NCI-H1092 (cell line): ENCODE results near the gene CLCA4.
"Not testable (repeated sequence)": the region's sequence is repeated elsewhere in the genome, so short reads cannot be mapped to it uniquely, and the experiment has no call there.

Source experiments
- DNase-seq: peaks from one replicate; lab custom pipeline; 2025; lab: John Stamatoyannopoulos, UW

CLCA4 gene, protein sequence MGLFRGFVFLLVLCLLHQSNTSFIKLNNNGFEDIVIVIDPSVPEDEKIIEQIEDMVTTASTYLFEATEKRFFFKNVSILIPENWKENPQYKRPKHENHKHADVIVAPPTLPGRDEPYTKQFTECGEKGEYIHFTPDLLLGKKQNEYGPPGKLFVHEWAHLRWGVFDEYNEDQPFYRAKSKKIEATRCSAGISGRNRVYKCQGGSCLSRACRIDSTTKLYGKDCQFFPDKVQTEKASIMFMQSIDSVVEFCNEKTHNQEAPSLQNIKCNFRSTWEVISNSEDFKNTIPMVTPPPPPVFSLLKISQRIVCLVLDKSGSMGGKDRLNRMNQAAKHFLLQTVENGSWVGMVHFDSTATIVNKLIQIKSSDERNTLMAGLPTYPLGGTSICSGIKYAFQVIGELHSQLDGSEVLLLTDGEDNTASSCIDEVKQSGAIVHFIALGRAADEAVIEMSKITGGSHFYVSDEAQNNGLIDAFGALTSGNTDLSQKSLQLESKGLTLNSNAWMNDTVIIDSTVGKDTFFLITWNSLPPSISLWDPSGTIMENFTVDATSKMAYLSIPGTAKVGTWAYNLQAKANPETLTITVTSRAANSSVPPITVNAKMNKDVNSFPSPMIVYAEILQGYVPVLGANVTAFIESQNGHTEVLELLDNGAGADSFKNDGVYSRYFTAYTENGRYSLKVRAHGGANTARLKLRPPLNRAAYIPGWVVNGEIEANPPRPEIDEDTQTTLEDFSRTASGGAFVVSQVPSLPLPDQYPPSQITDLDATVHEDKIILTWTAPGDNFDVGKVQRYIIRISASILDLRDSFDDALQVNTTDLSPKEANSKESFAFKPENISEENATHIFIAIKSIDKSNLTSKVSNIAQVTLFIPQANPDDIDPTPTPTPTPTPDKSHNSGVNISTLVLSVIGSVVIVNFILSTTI

DNA sequence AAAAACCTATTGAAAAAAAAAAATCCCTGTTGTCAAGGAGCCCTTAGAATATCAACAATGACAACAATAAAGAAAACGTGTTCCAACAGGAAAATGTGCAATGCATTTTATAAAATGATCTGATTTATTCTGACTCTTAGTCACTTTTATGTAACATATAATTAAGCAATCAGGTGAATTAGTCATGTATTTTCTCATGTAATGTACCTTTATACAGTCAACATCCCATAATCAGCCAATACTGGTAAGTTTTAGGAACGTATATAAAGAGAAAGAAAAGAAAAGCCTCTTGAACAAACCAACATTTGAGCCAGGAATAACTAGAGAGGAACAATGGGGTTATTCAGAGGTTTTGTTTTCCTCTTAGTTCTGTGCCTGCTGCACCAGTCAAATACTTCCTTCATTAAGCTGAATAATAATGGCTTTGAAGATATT, at the start of gene CLCA4:
TSS of gene CLCA4 (plus strand) at position 292 of the 435 bp plus-strand sequence. CDS start at position 334, 42 bp downstream.
- DNase-seq, result no peak

DNA sequence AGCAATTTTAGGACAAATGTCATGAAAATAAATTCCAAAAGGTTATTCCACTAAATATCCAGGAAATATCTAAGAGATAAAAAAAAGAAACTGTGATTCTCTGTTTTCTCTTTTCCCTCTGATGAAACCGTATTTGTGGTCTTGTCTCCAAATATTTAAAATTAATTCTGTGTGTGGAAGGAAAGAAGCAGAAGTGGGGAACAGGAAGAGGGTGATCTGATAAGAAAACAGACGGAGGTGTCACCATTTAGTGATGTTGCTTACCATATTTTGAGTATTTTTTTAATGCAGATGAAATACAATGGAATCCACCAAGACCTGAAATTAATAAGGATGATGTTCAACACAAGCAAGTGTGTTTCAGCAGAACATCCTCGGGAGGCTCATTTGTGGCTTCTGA, 48.6 kb upstream of the CLCA4 start:
- no peak for DNase-seq

DNA sequence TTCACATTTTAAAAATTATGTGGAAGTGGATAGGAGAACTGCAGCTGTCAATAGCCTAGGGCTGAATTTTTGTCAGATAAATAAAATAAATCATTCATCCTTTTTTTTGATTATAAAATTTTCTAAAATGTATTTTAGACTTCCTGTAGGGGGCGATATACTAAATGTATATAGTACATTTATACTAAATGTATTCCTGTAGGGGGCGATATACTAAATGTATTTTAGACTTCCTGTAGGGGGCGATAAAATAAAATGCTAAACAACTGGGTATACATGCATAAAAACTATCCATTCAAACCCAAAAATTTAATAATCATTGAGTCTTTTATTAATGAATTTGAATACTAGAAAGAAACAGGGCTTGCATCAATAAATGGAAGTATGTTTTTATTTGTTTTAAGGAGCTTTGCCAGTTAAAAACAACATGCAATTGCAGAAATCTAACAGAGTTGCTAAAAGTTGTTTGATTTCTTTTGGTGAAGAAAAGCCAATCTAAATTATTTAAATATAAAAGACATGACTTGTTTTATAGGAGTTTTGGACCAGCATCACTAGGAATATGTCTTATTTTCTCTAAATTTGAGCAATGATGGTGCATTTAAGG, 46.8 kb upstream of the CLCA4 start:
- DNase-seq, result no peak

DNA sequence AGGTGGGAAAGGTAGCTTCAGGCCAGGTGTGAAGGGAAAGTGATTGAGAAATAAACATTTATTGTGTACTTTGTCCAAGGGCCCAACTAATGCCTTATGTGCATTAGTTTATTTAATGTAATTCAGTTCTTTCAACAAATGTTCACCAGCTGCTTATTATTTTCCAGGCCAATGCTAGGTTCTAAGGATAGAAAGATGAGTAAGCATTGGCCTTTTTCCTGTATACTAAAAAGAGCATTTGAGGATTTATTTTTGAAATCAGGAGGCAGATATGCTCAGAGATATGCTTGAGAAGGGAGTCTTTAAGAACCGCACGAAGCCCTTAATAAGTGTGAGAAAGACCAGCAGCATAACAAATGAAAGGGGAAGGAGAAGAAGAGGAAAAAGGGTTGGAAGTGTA, 46.2 kb upstream of the CLCA4 start:
- DNase-seq, result no peak

DNA sequence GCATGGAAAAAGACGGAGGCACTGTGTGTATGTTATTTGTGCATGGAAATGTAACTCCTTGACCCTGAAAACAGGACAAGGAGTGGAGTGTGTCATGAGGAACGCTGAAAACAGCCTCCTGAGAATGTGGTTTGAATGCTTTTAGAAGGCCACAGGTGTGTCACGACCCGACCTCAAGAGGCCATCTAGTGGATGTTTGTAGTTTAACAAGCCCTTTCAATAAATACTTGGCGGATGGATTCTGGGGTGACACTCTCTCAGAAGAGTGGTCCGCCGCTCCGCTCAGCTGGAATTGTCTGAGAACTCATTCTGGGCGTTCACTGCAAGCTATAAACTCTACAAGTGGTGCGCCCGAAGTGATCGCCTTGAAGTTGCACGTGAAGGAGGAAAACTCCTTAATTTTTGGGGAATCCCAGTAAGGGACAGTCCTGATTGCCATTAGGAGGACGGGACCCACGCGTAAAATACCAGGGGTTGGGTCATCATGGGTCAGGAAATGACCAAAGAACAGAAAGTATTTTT, 44.7 kb upstream of the CLCA4 start:
- not testable (repeated sequence) for DNase-seq

DNA sequence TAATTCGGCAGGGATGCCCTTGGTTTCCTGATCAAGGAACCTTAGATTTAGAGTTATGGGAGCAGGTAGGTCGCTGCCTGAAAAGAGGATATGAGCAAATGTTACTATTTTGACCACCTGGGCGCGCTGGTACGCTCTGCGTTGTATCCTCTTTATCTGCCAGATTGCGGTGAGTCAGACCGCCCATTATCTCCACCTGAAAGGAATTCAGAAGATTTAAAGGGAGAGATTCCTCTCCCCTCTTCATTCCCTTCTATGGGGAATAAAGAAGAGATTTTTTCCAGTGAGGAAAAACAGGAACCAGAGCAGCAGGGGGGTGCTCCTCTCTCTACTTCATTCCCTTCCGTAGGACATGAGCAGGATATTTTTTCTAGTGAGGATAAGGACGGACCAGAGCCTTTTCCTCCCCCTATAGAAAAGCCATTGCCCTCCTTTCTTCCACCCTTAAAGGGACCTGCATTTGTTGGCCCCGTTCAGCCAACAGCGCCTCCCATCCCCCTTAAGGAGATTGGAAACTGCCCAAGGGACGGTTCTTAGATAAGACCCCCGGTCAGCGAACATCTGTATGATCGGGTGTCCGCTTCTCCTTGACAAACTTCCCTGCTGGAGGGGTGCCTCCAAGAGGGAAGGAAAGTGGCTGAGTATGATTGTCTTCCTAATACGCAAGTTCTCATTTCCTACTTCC, 44.0 kb upstream of the CLCA4 start:
- DNase-seq, result no peak

DNA sequence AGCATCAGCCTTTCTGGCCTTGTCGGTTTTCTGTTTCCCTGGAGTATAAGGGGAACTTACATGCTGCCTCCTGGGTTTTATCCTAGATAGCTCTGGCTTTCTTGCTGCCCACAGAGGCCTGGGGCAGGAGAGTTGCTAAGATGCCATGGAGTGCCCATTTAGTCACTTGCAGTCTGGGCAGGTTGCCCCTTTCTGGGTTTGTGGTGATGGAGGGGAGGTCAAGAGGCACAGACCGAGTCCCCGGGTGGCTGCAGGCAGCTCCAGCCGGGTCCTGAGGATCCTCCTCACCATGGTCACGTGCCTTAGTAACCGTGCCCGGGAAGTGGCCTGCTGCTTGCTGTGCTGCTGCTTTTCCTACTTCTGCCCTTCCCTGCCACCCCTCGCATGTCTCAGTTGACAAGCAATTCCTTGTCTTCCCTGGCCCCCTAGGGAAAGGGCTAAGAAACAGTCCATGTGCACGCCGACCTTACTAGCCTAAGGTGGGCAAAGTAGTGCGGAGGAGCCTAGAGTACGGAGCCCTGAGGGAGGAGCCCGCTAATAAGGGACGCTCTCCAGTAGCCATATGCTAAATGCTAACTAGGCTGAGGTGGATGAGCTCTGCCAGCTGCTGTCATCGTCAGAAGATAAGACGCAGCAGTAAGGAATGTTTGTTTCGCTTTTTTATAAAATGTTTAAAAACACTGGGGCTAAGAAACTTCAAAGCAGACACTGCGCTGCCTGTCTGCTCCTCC, 43.3 kb upstream of the CLCA4 start:
- no peak for DNase-seq

DNA sequence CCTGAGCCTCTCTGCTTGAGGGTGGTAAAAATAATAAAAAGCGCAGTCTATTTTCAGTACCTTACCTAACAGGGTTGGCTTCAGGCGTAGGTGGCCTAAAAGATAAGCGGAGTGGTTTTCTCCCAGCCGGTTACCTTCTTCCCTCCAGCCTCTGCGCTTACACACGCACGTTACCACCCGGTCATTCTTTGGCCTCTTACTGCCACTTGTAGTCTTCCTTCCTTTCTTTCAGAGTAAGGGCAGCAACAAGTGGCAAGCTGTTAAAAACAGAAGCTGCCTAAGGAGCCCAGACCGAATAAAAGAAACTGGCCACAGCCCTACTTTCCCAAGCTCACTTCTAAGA, 42.8 kb upstream of the CLCA4 start:
- DNase-seq, result no peak

DNA sequence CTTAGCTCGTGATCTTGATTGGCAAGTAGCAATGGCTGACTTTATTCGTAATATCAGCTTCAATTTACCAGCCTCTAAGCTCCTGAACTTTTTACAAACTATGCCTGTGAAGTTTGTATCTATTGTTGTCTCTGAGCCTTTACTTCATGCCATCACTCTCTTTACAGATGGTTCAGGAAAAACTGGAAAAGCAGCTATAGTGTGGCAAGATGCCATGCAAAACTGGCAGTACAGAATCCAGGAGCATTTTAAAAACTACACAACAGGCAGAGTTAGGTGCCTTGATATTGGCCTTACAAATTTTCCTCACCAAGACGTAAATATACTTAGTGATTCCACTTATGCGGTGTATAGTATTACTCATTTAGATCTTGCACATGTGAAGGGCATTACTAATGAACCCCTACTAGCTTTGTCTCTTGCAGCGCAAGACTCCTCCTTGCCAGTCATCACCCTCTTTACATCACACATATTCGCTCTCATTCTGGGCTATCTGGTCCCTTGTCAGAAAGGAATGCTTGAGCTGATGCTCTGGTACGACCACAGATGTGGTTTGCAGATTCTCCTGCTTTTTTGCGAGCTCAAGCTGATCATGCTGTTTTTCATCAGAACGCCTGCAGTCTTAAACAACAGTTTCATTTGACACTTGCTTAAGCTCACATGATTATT, 41.8 kb upstream of the CLCA4 start:
- no peak for DNase-seq

DNA sequence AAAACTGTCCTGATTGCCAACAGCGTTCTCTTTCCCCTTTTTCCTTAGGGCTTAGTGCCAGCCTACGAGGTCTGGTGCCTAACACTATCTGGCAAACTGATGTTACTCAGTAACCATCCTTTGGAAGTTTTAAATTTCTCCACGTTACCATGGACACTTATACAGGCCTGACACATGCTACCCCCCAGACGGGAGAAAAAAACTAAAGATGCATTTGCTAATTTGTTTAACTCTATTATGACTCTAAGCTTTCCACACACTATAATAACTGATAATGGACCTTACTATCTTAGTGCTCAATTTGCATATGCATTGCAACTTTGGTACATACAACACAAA, 41.3 kb upstream of the CLCA4 start:
- DNase-seq, result no peak

DNA sequence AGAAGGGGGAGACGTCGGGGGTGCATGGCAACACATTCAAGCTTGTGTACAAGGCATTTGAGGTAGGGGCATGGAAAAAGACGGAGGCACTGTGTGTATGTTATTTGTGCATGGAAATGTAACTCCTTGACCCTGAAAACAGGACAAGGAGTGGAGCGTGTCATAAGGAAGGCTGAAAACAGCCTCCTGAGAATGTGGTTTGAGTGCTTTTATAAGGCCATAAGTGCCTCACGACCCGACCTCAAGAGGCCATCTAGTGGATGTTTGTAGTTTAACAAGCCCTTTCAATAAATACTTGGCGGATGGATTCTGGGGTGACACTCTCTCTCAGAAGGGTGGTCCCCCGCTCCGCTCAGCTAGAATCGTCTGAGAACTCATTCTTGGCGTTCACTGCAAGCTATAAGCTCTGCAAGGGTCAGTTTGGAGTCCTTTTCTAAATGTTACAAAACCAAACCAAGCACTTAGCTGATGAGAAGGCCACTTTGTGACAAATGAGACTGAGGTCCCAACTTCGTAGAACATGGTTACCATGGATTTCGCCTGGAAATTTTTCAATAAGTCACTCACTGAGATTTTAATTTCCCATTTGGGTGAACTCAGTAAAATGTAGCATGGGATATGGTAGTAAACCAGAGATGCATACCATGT, 38.8 kb upstream of the CLCA4 start:
- no peak for DNase-seq

DNA sequence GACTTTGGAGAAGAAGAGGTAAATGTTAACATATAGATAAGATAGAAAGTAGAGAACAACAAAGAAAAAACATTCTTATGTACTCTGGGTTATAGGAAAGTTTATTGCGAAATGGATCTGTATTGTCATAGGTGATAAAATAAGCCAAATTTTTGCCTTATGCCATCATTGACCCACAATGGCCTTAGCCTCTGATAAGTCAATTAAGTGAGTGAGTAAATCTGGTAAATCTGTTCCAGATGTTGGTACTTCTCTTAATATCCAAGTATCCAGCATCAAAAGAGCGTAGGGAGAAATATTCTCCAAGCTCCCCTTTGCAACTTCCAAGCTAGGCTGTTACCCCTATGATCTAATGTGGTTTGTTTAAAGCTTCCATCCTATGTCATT, 38.3 kb upstream of the CLCA4 start:
- no peak for DNase-seq

DNA sequence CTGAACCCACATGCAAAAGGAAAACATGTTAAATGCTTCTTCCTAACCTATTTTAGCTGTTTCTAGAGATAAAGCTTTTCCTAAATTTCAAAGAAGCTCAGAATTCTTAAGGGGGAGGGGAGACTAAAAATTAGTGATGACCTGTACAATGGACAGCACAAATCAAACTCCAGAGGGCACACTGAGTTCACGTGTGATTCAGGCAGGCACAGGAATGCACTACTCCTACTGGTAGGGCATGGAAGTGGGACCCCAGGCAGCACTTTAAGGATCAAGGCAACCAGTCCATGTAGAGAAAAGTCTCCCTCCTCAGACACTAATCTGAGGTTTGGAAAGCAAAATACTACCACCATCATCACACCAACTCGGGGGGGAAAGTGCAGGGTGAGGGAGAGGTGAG, 31.3 kb upstream of the CLCA4 start:
- no peak for DNase-seq

DNA sequence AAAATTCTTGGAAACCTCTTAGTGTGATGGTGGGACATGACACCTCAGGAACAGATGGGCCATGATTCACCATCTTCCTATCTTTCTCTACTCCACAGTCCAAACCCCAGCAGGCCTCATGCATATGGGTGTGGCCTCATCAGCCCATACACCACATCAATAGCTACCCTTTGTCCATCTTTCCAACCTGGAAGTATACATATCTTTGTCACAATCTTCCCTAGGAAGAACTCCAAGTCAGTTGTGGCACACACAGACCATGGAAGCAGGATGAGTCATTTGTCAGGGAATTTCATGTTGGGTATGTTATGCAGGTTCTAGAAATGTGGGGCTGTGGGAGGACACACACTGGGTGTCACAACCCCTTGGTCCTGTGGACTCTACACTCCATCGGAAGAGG, 30.5 kb upstream of the CLCA4 start:
- no peak for DNase-seq

DNA sequence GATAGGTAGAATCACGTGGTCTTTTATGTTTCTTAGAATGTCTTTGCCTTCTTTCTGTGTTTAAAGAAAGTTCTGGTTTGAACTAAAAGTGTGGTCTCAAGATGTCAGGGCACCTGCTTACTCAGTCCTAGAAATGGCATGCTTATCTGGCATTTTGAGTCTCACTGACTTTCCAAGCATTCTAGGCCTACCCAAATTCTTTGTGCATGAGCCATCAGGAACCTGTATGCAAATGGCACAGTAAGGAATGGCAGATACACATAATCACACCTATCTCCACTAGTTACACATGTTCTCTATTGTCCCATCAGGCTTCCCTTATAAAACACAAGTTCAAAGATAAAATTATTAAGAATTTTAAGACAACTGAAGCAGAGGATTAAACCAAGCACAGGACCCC, 29.5 kb upstream of the CLCA4 start:
- DNase-seq, result no peak

DNA sequence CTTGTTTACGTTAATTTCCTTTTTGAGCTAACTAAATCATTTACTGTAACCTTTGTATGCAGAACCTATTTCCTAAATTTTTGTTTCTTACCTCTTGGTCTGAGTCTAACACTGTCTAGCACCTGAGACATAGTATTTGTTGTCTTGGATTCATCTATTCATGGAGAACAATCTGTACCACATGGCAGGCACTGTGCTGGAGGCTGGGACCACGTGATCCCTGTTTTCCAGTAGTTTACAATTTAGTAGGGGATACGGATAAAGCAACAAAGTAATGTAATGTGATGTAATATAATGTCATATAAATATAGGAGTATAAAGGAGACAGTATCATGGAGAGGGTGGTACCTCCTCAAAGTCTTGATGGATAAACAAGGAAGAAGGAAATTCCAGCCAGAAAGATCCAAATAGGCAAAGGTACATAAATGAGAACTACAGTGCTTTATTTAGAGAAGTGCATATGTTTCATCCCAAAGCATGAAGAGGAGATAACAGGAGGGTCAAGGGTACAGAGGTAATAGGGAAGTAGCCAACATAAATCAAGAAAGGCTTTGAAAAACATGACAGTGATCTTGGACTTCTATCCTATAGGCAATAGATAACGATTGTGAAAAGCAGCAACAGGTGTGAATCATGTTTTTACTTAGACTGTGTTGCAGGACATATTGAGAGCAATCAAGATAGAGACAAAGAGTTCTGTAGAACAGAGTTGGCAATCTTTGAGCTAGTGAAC, 25.9 kb upstream of the CLCA4 start:
- DNase-seq, result no peak

DNA sequence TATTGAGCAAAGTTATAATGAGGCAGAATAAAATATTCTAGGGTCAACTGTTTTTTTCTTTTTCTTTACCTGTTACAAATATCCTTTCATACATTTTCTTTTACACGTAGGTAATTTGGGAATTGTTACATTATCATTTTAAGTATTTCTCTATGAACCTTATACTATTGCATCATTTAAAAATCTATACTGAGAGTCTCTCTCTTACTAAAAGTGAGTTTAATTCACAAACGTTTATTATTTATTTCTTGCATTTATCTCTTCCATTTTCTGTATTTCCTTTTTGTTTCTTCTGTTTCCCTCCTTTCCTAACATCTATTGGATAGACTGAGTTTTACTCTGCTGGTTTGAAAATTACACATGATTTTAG, 25.4 kb upstream of the CLCA4 start:
- DNase-seq, result no peak

DNA sequence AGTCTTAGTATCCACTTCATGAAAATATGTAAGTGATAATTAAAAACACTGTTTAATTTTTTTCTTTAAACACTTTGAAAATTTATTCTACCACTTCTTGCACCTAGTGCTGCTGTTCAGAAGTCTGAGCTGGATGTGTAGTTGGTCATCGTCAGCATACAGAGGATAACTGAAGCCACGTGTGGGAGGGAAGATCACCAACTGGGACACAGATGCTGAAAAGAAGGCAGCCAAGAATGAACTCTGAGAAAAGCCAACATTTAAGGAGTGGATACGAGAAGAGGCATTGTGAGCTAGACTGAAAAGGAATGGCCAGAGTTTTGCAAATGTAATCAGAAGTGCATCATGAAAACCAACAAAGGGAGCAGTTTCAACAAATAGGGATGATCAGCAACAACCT, 24.6 kb upstream of the CLCA4 start:
- DNase-seq, result no peak

DNA sequence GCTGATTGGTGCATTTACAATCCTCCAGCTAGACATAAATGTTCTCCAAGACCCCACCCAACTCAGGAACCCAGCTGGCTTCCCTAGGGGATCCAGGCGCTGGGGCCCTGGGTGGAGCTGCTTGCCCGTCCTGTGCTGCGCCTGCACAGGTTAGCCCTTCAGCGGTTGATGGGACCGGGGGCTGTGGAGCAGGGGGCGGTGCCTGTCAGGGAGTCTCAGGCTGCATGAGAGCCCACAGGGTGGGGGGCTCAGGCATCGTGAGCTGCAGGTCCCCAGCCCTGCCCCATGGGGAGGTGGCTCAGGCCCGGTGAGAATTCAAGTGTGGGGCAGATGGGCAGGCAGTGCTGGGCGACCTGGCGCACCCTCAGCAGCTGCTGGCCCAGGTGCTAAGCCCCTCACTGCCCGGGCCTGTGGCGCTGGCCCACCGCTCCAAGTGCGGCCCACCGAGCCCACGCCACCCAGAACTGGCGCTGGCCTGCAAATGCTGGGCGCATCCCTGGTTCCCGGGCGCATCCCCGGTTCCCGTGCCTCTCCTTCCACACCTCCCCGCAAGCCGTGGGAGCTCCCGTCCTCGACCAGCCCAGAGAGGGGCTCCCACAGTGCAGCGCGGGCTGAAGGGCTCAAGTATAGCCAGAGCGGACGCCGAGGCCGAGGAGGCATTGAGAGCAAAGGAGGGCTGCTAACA, 23.1 kb upstream of the CLCA4 start:
- DNase-seq, result no peak
